PC-3 (cell line): ENCODE data around the gene TUBA3D. TPM values are rescaled to one million over a fixed set of nuclear protein-coding genes. Genes with fewer than 3 reads are reported as not detected.
"Not testable (repeated sequence)": the region's sequence is repeated elsewhere in the genome, so short reads cannot be mapped to it uniquely, and the experiment has no call there.

Experiments used
- ATAC-seq: fragments of 200-7000 bp; cut with Tn5 transposase; 2 replicates; pipeline ENCODE4 v1.9.1; 2020; ENCODE audit warnings: mild to moderate bottlenecking, moderate library complexity
- BruUV-seq: library from RNA; stranded (reverse); fragments of 400-500 nt; replicated peaks from 2 replicates; lab custom pipeline; 2021; lab: Mats Ljungman, UMichigan
- CTCF ChIA-PET: fragments of 300-600 bp; sonication (Branson Sonifier 250); formaldehyde crosslinking; loops from one replicate; lab custom pipeline; 2022; ENCODE audit warnings: antibody characterized with exemption; lab: Charles Lee
- POLR2A ChIA-PET: fragments of 300-600 bp; sonication (Branson Sonifier 250); formaldehyde crosslinking; loops from one replicate; lab custom pipeline; 2022; ENCODE audit warnings: antibody characterized with exemption; ENCODE audit not compliant: unreplicated experiment; lab: Charles Lee
- DNase-seq: peaks from one replicate; pipeline ENCODE4 v3.0.0-alpha.2; 2015
- H2AFZ ChIP-seq: fragments of 300-600 bp; sonication (generic); 2 replicates; pipeline ENCODE4 v1.6.0; 2016; ENCODE audit warnings: antibody characterized with exemption, low read length
- H3F3A ChIP-seq: fragments of 300-600 bp; sonication (generic); one replicate; pipeline ENCODE4 v1.6.0; 2017; ENCODE audit warnings: antibody characterized with exemption, low read length, control low read depth, mild to moderate bottlenecking; ENCODE audit not compliant: unreplicated experiment
- H3K27ac ChIP-seq: fragments of 300-600 bp; sonication (generic); 2 replicates; pipeline ENCODE4 v1.5.1; 2016; ENCODE audit warnings: mild to moderate bottlenecking, low read length
- H3K27me3 ChIP-seq: fragments of 300-600 bp; sonication (generic); 2 replicates; pipeline ENCODE4 v1.6.1; 2016; ENCODE audit warnings: low read length, mixed read lengths
- H3K36me3 ChIP-seq: fragments of 300-600 bp; sonication (generic); 2 replicates; pipeline ENCODE4 v1.6.1; 2016; ENCODE audit warnings: low read depth, mixed run types, low read length, mixed read lengths
- H3K4me1 ChIP-seq: fragments of 300-600 bp; sonication (generic); 2 replicates; pipeline ENCODE4 v1.5.1; 2016; ENCODE audit warnings: low read length; ENCODE audit not compliant: insufficient read depth
- H3K4me2 ChIP-seq: fragments of 300-600 bp; sonication (generic); 2 replicates; pipeline ENCODE4 v1.6.0; 2016; ENCODE audit warnings: low read length
- H3K4me3 ChIP-seq: fragments of 300-600 bp; sonication (generic); 2 replicates; pipeline ENCODE4 v1.5.1; 2016; ENCODE audit warnings: mild to moderate bottlenecking, low read length, mixed read lengths
- H3K79me2 ChIP-seq: fragments of 300-600 bp; sonication (generic); 2 replicates; pipeline ENCODE4 v1.6.1; 2017; ENCODE audit warnings: low read length, mixed read lengths
- H3K9ac ChIP-seq: fragments of 300-600 bp; sonication (generic); 2 replicates; pipeline ENCODE4 v1.6.0; 2016; ENCODE audit warnings: mild to moderate bottlenecking, low read length
- H3K9me2 ChIP-seq: fragments of 300-600 bp; sonication (generic); replicated peaks from 2 replicates; pipeline ENCODE4 v1.6.1; 2016; ENCODE audit warnings: mixed run types, low read length, mixed read lengths
- H3K9me3 ChIP-seq: fragments of 300-600 bp; sonication (generic); 2 replicates; pipeline ENCODE4 v1.6.1; 2016; ENCODE audit warnings: low read length, mixed read lengths
- H4K20me1 ChIP-seq: fragments of 300-600 bp; sonication (generic); 2 replicates; pipeline ENCODE4 v1.6.1; 2016; ENCODE audit warnings: low read length, mixed read lengths
- CTCF ChIP-seq: fragments of 300-600 bp; sonication (generic); conservative IDR thresholded peaks from 2 replicates; pipeline ENCODE4 v1.5.1; 2017; ENCODE audit warnings: antibody characterized with exemption, low read depth, mild to moderate bottlenecking, low read length
- EZH2 ChIP-seq: fragments of 300-600 bp; sonication (generic); IDR thresholded peaks from one replicate; pipeline ENCODE4 v1.6.1; 2017; ENCODE audit warnings: antibody characterized with exemption, mild to moderate bottlenecking, low read length; ENCODE audit not compliant: unreplicated experiment
- EZH2phosphoT487 ChIP-seq: fragments of 300-600 bp; sonication (generic); IDR thresholded peaks from 2 replicates; pipeline ENCODE4 v1.6.1; 2018; ENCODE audit warnings: mild to moderate bottlenecking, antibody characterized with exemption, low read length, borderline replicate concordance
- intact Hi-C: fragments of 100-400 bp; cut with micrococcal nuclease; formaldehyde crosslinking; loops from 2 replicates; pipeline ENCODE4 v1.9.0; 2023
- total RNA-seq: library from RNA; depleted of rRNA; stranded (reverse); fragments of >200 nt; gene quantifications from 2 replicates; pipeline ENCODE4 v1.2.3, GENCODE V29; 2014

Gene TUBA3D
- total RNA-seq, 1 experiment from 2014 or later, result not detected

DNA sequence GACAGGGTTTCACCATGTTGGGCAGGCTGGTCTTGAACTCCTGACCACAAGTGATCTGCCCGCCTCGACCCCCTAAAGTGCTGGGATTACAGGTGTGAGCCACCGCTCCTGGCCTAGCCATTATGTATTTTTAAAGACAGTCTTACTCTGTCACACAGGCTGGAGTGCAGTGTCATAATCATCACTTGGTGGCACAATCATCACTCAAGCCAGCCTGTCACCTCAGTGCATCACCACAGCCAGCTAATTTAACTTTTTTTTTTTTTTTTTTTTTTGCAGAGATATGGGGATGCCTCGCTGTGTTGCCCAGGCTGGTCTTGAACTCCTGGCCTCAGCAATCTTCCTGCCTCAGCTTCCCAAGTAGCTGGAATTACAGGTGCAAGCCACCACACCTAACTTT is 27.7 kb downstream of the TUBA3D start:
- BruUV-seq, H3K4me2 ChIP-seq, H3K9me2 ChIP-seq, H3K27me3 ChIP-seq, H3K4me3 ChIP-seq, CTCF ChIA-PET, POLR2A ChIA-PET, H3K4me1 ChIP-seq, H3K9me3 ChIP-seq, H3K9ac ChIP-seq, DNase-seq, H4K20me1 ChIP-seq, H3K27ac ChIP-seq, H2AFZ ChIP-seq, intact Hi-C loops, H3K79me2 ChIP-seq, H3F3A ChIP-seq, ATAC-seq, H3K36me3 ChIP-seq: not testable (repeated sequence)

- ATAC-seq, result peak; percentile 71
- POLR2A ChIA-PET, result not testable (repeated sequence)
Observed at GRCh38 chr2:131504082-131504750, 28.3 kb downstream of the TUBA3D start.

GRCh38 chr2:131509615-131510014 is 33.7 kb downstream of the TUBA3D start:
- Histone ChIP-seq H3K4me1 (no peaks in the 10 kb centered on the region), H3K36me3 (no peaks in the 10 kb centered on the region; the same call in 1 of the 2 replicates), H3K9me3 (no peaks in the 10 kb centered on the region), H3K4me3 (no peak overlapping the region), H3K27ac (no peak overlapping the region), H2AFZ (no peak overlapping the region), H3F3A (no peaks in the 10 kb centered on the region), H4K20me1 (no peaks in the 10 kb centered on the region), H3K4me2 (no peak overlapping the region), H3K79me2 (no peaks in the 10 kb centered on the region), H3K9ac (no peak overlapping the region), H3K27me3 (no peaks in the 10 kb centered on the region), H3K9me2 (no peaks in the 10 kb centered on the region)
- ChIA-PET CTCF (no interaction called here), POLR2A (no interaction called here)
- TF ChIP-seq EZH2 (no peak), EZH2phosphoT487 (no peak), CTCF (no peak)
- intact Hi-C loops, result no loop called here
- ATAC-seq, result no peak
- no peak for DNase-seq
- BruUV-seq, result no TSS peak

More at GRCh38 chr2:131504082-131504750, 28.3 kb downstream of the TUBA3D start:
- H3K27ac ChIP-seq, H3K9me3 ChIP-seq, intact Hi-C loops, H3K36me3 ChIP-seq, H3K27me3 ChIP-seq, H3K4me1 ChIP-seq, H3K9ac ChIP-seq, H3F3A ChIP-seq, H3K4me2 ChIP-seq, H4K20me1 ChIP-seq, H3K9me2 ChIP-seq, DNase-seq, H2AFZ ChIP-seq, BruUV-seq, H3K4me3 ChIP-seq, CTCF ChIA-PET, H3K79me2 ChIP-seq: not testable (repeated sequence)

GRCh38 chr2:131511291-131511968 is 35.5 kb downstream of the TUBA3D start:
- BruUV-seq, H3K4me2 ChIP-seq, H3K27ac ChIP-seq, ATAC-seq, H3F3A ChIP-seq, DNase-seq, H2AFZ ChIP-seq, H3K4me1 ChIP-seq, H3K79me2 ChIP-seq, POLR2A ChIA-PET, H4K20me1 ChIP-seq, H3K9me3 ChIP-seq, H3K36me3 ChIP-seq, H3K27me3 ChIP-seq, H3K9ac ChIP-seq, H3K9me2 ChIP-seq, intact Hi-C loops, CTCF ChIA-PET, H3K4me3 ChIP-seq: not testable (repeated sequence)

GRCh38 chr2:131511969-131512870 is 36.3 kb downstream of the TUBA3D start:
- H2AFZ ChIP-seq, H3K9me2 ChIP-seq, H3K9me3 ChIP-seq, ATAC-seq, H3K4me1 ChIP-seq, H3K9ac ChIP-seq, H3K79me2 ChIP-seq, CTCF ChIA-PET, intact Hi-C loops, H3K27me3 ChIP-seq, H3K27ac ChIP-seq, POLR2A ChIA-PET, DNase-seq, H4K20me1 ChIP-seq, BruUV-seq, H3K36me3 ChIP-seq, H3K4me2 ChIP-seq, H3K4me3 ChIP-seq, H3F3A ChIP-seq: not testable (repeated sequence)
